Measurements from ENCODE around the gene HM13. TPM values are rescaled to one million over a fixed set of nuclear protein-coding genes. Genes with fewer than 3 reads are reported as not detected.

The HM13 gene
- total and polyA plus RNA-seq, 4 donors, result 57.6 to 210 (median 99.1) TPM

DNA sequence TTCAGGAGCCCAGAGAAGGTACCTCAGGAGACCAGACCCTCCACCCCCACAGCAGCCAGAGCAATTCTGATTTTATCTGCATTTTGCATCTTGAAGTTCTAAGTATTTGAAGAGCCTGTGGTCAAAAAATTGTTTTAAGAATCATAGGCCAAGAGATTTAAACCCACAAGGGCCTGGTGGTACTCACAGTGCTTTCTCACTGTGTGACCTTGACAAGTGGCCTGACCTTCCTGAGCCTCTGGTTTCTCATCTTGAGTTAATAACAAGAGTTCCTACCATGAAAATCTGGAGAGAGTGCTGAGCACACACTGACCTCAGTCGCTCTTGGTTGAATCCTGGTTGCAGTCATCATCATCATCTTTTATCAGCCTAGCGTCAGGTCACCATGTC is 45.5 kb downstream of the HM13 start:
- Histone ChIP-seq H3K9ac (ENCODE audit: low read depth in 1 of 2, low read length in 2 of 2) (no peak overlapping the region), H3K4me1 (ENCODE audit: control insufficient read depth in 4 of 4, insufficient read depth in 4 of 4, low read length in 3 of 4) (peaks cover 0 to 7% (median 4%) of the 10 kb centered on the region in 4 donors), H3K9me3 (ENCODE audit: control insufficient read depth in 4 of 4, low read length in 3 of 4) (no peaks in the 10 kb centered on the region), H3K27ac (ENCODE audit: low read depth in 1 of 2, low read length in 2 of 2) (no peak overlapping the region), H3K36me3 (ENCODE audit: control insufficient read depth in 4 of 4, insufficient read depth in 3 of 4, low read depth in 1 of 4, low read length in 3 of 4) (peaks cover 11 to 41% (median 25%) of the 10 kb centered on the region in 4 donors), H3K4me3 (ENCODE audit: low read depth in 1 of 3, low read length in 3 of 3) (no peak overlapping the region), H3K27me3 (ENCODE audit: control insufficient read depth in 4 of 4, insufficient read depth in 4 of 4, low read length in 3 of 4) (no peaks in the 10 kb centered on the region)
- WGBS, result 94% methylated on average over 2 of the region's 2 CpGs
- TF ChIP-seq TAF1 (conservative IDR thresholded peaks at IDR 0.05) (no peak), RAD21 (IDR thresholded peaks at IDR 0.05) (no peak), REST (IDR thresholded peaks at IDR 0.05) (no peak), FOXA1 (IDR thresholded peaks at IDR 0.05) (no peak), EGR1 (IDR thresholded peaks at IDR 0.05; ENCODE audit: low read depth in 2 of 2) (no peak), GABPA (IDR thresholded peaks at IDR 0.05 in 1 of 2, conservative IDR thresholded peaks at IDR 0.05 in 1 of 2) (no peak), RXRA (IDR thresholded peaks at IDR 0.05) (no peak), YY1 (IDR thresholded peaks at IDR 0.05) (no peak), CTCF (IDR thresholded peaks at IDR 0.05; ENCODE audit: low read depth, low read length, missing input control) (no peak), ZBTB33 (IDR thresholded peaks at IDR 0.05) (no peak), JUND (IDR thresholded peaks at IDR 0.05) (no peak), SP1 (IDR thresholded peaks at IDR 0.05) (no peak), FOXA2 (IDR thresholded peaks at IDR 0.05) (no peak), HNF4G (IDR thresholded peaks at IDR 0.05) (no peak)
- TF ChIP-seq, protein P1, sequence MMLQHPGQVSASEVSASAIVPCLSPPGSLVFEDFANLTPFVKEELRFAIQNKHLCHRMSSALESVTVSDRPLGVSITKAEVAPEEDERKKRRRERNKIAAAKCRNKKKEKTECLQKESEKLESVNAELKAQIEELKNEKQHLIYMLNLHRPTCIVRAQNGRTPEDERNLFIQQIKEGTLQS (IDR thresholded peaks at IDR 0.05), result no peak
- no peak for DNase-seq (ENCODE audit: low spot score)

DNA sequence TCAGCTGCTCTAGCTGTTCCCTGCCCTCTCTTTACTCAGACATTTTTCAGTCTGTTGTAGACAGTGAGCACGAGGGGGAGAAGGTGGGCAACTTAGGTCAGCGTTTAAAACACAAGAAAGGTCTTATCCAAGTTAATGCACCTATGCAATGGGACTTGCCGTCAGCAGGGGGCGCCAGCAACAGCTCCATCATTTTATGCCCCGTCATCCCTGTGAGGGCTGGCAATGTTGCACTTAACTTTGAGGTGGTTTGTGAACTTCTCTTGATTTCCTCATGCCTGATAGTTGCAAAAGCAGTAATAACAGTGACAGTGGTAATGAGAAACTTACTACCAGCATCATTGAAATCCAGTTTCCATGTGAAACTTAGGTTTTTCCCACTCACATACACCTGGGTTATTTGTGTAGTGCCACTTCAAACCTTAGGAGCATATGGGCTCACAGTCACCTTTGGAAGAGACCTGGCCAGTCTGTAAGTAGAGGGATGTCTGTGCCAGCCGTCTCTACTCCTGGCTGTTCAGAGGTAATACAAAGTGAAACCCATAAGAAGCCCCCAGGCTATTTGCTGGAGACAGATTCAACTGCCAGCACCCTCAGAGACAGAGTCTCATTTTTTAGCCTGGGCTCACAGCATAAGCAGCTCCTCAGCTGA is 46.0 kb downstream of the HM13 start:
- Histone ChIP-seq H3K4me3 (ENCODE audit: low read depth in 1 of 3, low read length in 3 of 3) (no peak overlapping the region), H3K9me3 (ENCODE audit: control insufficient read depth in 4 of 4, low read length in 3 of 4) (no peaks in the 10 kb centered on the region), H3K4me1 (ENCODE audit: control insufficient read depth in 4 of 4, insufficient read depth in 4 of 4, low read length in 3 of 4) (peaks cover 0 to 7% (median 4%) of the 10 kb centered on the region in 4 donors), H3K36me3 (ENCODE audit: control insufficient read depth in 4 of 4, insufficient read depth in 3 of 4, low read depth in 1 of 4, low read length in 3 of 4) (peaks cover 11 to 36% (median 24%) of the 10 kb centered on the region in 4 donors), H3K9ac (ENCODE audit: low read depth in 1 of 2, low read length in 2 of 2) (no peak overlapping the region), H3K27ac (ENCODE audit: low read depth in 1 of 2, low read length in 2 of 2) (peak overlapping the region in 1 of 2 donors; percentile 46), H3K27me3 (ENCODE audit: control insufficient read depth in 4 of 4, insufficient read depth in 4 of 4, low read length in 3 of 4) (no peaks in the 10 kb centered on the region)
- TF ChIP-seq RAD21 (IDR thresholded peaks at IDR 0.05) (peak; percentile 77 to 84), FOXA2 (IDR thresholded peaks at IDR 0.05) (no peak), TAF1 (conservative IDR thresholded peaks at IDR 0.05) (no peak), EGR1 (IDR thresholded peaks at IDR 0.05; ENCODE audit: low read depth in 2 of 2) (no peak), GABPA (IDR thresholded peaks at IDR 0.05 in 1 of 2, conservative IDR thresholded peaks at IDR 0.05 in 1 of 2) (no peak), RXRA (IDR thresholded peaks at IDR 0.05) (peak in 1 of 2 donors; percentile 21), CTCF (IDR thresholded peaks at IDR 0.05; ENCODE audit: low read depth, low read length, missing input control) (peak; percentile 85), ZBTB33 (IDR thresholded peaks at IDR 0.05) (no peak)
- TF ChIP-seq, protein P1 (IDR thresholded peaks at IDR 0.05), result no peak
- peak; percentile 83 for DNase-seq (ENCODE audit: low spot score)
- WGBS, result 21% methylated on average over 6 of the region's 6 CpGs

Measured in liver (tissue), 9 donors.